Measurements from ENCODE around the gene SIPA1L3. TPM values are rescaled to one million over a fixed set of nuclear protein-coding genes. Genes with fewer than 3 reads are reported as not detected.

Gene SIPA1L3
- total RNA-seq, 1 donor from 2014 or later, result 14.5 TPM

- no peak for DNase-seq
These were observed 40.8 kb downstream of the SIPA1L3 start for GRCh38 chr19:37947778-37948177.

GRCh38 chr19:37948362-37948761 lies 41.4 kb downstream of the SIPA1L3 start:
- DNase-seq, result no peak

GRCh38 chr19:37950471-37951175 lies 43.6 kb downstream of the SIPA1L3 start:
- DNase-seq, result no peak

- no peak for DNase-seq
These were observed 44.8 kb downstream of the SIPA1L3 start for GRCh38 chr19:37951816-37952210.

GRCh38 chr19:37953171-37953917 lies 46.3 kb downstream of the SIPA1L3 start:
- DNase-seq, result no peak

- no peak for DNase-seq
These were observed 46.9 kb downstream of the SIPA1L3 start for GRCh38 chr19:37953918-37954303.

- DNase-seq, result no peak
These were observed 47.4 kb downstream of the SIPA1L3 start for GRCh38 chr19:37954421-37954874.

GRCh38 chr19:37955986-37956385 lies 49.0 kb downstream of the SIPA1L3 start:
- DNase-seq, result peak; percentile 55

GRCh38 chr19:37957176-37957575 lies 50.2 kb downstream of the SIPA1L3 start:
- DNase-seq, result no peak

GRCh38 chr19:37959665-37960114 lies 52.7 kb downstream of the SIPA1L3 start:
- DNase-seq, result no peak

GRCh38 chr19:37961198-37961597 lies 54.2 kb downstream of the SIPA1L3 start:
- no peak for DNase-seq

GRCh38 chr19:37963190-37963936 lies 56.4 kb downstream of the SIPA1L3 start:
- peak; percentile 31 for DNase-seq

GRCh38 chr19:37964109-37964508 lies 57.1 kb downstream of the SIPA1L3 start:
- DNase-seq, result no peak

GRCh38 chr19:37966211-37966661 lies 59.2 kb downstream of the SIPA1L3 start:
- DNase-seq, result no peak

- no peak for DNase-seq
These were observed 59.7 kb downstream of the SIPA1L3 start for GRCh38 chr19:37966662-37967231.

GRCh38 chr19:37969695-37970094 lies 62.7 kb downstream of the SIPA1L3 start:
- no peak for DNase-seq

GRCh38 chr19:37970699-37971098 lies 63.7 kb downstream of the SIPA1L3 start:
- no peak for DNase-seq

- DNase-seq, result no peak
These were observed 65.8 kb downstream of the SIPA1L3 start for GRCh38 chr19:37972803-37973202.

GRCh38 chr19:37973666-37974065 lies 66.7 kb downstream of the SIPA1L3 start:
- DNase-seq, result no peak

- DNase-seq, result peak; percentile 74
These were observed 68.1 kb downstream of the SIPA1L3 start for GRCh38 chr19:37975071-37975470.

- no peak for DNase-seq
These were observed 68.8 kb downstream of the SIPA1L3 start for GRCh38 chr19:37975596-37976515.

- DNase-seq, result no peak
These were observed 70.4 kb downstream of the SIPA1L3 start for GRCh38 chr19:37977391-37977790.
